NCI-H2029 treated with DMSO at 0.1 percent for 48 hours (cell line): ENCODE results near the gene RELN.
A peak's percentile ranks its signal among the peaks of the same experiment; 100 is the strongest.
"Not testable (repeated sequence)": the region's sequence is repeated elsewhere in the genome, so short reads cannot be mapped to it uniquely, and the experiment has no call there.

ENCODE experiments used
- DNase-seq: peaks from one replicate; lab custom pipeline; 2025; lab: John Stamatoyannopoulos, UW

The RELN gene

GRCh38 chr7:103940382-103941268 is 48.8 kb downstream of the RELN start:
- DNase-seq, result no peak

GRCh38 chr7:103937680-103938079 is 51.8 kb downstream of the RELN start:
- DNase-seq, result no peak

- DNase-seq, result no peak
Observed at GRCh38 chr7:103936558-103936957, 52.9 kb downstream of the RELN start.

- no peak for DNase-seq
Observed at GRCh38 chr7:103934508-103934907, 55.0 kb downstream of the RELN start.

GRCh38 chr7:103932389-103932788 is 57.1 kb downstream of the RELN start:
- no peak for DNase-seq

GRCh38 chr7:103929901-103930311 is 59.6 kb downstream of the RELN start:
- peak; percentile 13 for DNase-seq

GRCh38 chr7:103928581-103928980 is 60.9 kb downstream of the RELN start:
- DNase-seq, result no peak

- DNase-seq, result no peak
Observed at GRCh38 chr7:103924184-103924583, 65.3 kb downstream of the RELN start.

GRCh38 chr7:103922407-103922806 is 67.1 kb downstream of the RELN start:
- no peak for DNase-seq

GRCh38 chr7:103921692-103922091 is 67.8 kb downstream of the RELN start:
- no peak for DNase-seq

- DNase-seq, result no peak
Observed at GRCh38 chr7:103919272-103919868, 70.1 kb downstream of the RELN start.

- DNase-seq, result no peak
Observed at GRCh38 chr7:103918631-103919271, 70.7 kb downstream of the RELN start.

GRCh38 chr7:103915680-103916357 is 73.6 kb downstream of the RELN start:
- DNase-seq, result no peak

- DNase-seq, result no peak
Observed at GRCh38 chr7:103914147-103914899, 75.1 kb downstream of the RELN start.

- no peak for DNase-seq
Observed at GRCh38 chr7:103912891-103913605, 76.4 kb downstream of the RELN start.

- DNase-seq, result not testable (repeated sequence)
Observed at GRCh38 chr7:103911015-103911414, 78.4 kb downstream of the RELN start.

GRCh38 chr7:103905997-103906396 is 83.5 kb downstream of the RELN start:
- DNase-seq, result no peak

GRCh38 chr7:103902917-103903316 is 86.5 kb downstream of the RELN start:
- no peak for DNase-seq

- DNase-seq, result not testable (repeated sequence)
Observed at GRCh38 chr7:103896826-103897225, 92.6 kb downstream of the RELN start.

- no peak for DNase-seq
Observed at GRCh38 chr7:103894656-103895596, 94.5 kb downstream of the RELN start.
